OCI-LY7 (cell line): ENCODE results near the gene ZMYND19.

Experiments
- CTCF ChIP-seq: fragments of 200-600 bp; sonication (generic); conservative IDR thresholded peaks from 2 replicates; pipeline ENCODE4 v1.5.1; 2014; ENCODE audit warnings: mild to moderate bottlenecking, antibody characterized with exemption, low read length, moderate library complexity, mixed read lengths
- EZH2phosphoT487 ChIP-seq: fragments of 200-600 bp; sonication (generic); IDR thresholded peaks from 2 replicates; pipeline ENCODE4 v1.6.1; 2018; ENCODE audit warnings: low read depth, borderline replicate concordance, mild to moderate bottlenecking, mixed run types, antibody characterized with exemption, low read length, moderate library complexity, mixed read lengths

- TF ChIP-seq CTCF (no peak), EZH2phosphoT487 (no peak)
These were observed 19.7 kb downstream of the ZMYND19 start for GRCh38 chr9:137570566-137570965.
